ENCODE results near the gene PRR35. TPM values are rescaled to one million over a fixed set of nuclear protein-coding genes. Genes with fewer than 3 reads are reported as not detected.

PRR35 gene
- polyA plus RNA-seq, 1 donor from 2014 or later = not detected

GRCh38 chr16:560701-561412 lies 663 bp downstream of the PRR35 start:
- Histone ChIP-seq H3K79me2 (replicated peaks; ENCODE audit: insufficient read depth, low read length) (no peaks in the 10 kb centered on the region), H3K9ac (ENCODE audit: low read length) (no peak overlapping the region), H3K9me3 (ENCODE audit: low read length) (no peaks in the 10 kb centered on the region), H3F3A (ENCODE audit: insufficient read depth, low read length, poor library complexity, severe bottlenecking) (no peaks in the 10 kb centered on the region), H2AFZ (ENCODE audit: low read depth, low read length) (no peak overlapping the region), H4K20me1 (ENCODE audit: insufficient read depth) (no peaks in the 10 kb centered on the region), H3K9me2 (ENCODE audit: insufficient read depth, low read length) (no peaks in the 10 kb centered on the region), H3K27ac (ENCODE audit: low read length) (no peak overlapping the region), H3K36me3 (ENCODE audit: insufficient read depth, low read length) (no peaks in the 10 kb centered on the region), H3K27me3 (ENCODE audit: insufficient read depth, low read depth, low read length) (peaks cover 39% of the 10 kb centered on the region), H3K4me2 (ENCODE audit: low read length) (no peak overlapping the region), H3K4me3 (ENCODE audit: low read length) (no peak overlapping the region)
- no peak for TF ChIP-seq EZH2 (IDR thresholded peaks at IDR 0.05; ENCODE audit: borderline replicate concordance, insufficient read depth, low read length, poor library complexity, severe bottlenecking)
- TF ChIP-seq TAF1 (IDR thresholded peaks at IDR 0.05; ENCODE audit: low read depth) = no peak
- TF ChIP-seq RAD21 (conservative IDR thresholded peaks at IDR 0.05) = no peak
- no peak for TF ChIP-seq EP300 (conservative IDR thresholded peaks at IDR 0.05; ENCODE audit: poor library complexity, severe bottlenecking)
- no peak for TF ChIP-seq SMC3 (conservative IDR thresholded peaks at IDR 0.05; ENCODE audit: poor library complexity)
- no peak for TF ChIP-seq MXI1 (conservative IDR thresholded peaks at IDR 0.05; ENCODE audit: poor library complexity, severe bottlenecking)
- TF ChIP-seq, protein P1, sequence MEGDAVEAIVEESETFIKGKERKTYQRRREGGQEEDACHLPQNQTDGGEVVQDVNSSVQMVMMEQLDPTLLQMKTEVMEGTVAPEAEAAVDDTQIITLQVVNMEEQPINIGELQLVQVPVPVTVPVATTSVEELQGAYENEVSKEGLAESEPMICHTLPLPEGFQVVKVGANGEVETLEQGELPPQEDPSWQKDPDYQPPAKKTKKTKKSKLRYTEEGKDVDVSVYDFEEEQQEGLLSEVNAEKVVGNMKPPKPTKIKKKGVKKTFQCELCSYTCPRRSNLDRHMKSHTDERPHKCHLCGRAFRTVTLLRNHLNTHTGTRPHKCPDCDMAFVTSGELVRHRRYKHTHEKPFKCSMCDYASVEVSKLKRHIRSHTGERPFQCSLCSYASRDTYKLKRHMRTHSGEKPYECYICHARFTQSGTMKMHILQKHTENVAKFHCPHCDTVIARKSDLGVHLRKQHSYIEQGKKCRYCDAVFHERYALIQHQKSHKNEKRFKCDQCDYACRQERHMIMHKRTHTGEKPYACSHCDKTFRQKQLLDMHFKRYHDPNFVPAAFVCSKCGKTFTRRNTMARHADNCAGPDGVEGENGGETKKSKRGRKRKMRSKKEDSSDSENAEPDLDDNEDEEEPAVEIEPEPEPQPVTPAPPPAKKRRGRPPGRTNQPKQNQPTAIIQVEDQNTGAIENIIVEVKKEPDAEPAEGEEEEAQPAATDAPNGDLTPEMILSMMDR (IDR thresholded peaks at IDR 0.05; ENCODE audit: poor library complexity, severe bottlenecking) = no peak
- no peak for TF ChIP-seq POLR2AphosphoS5 (IDR thresholded peaks at IDR 0.05)
- TF ChIP-seq, protein P2, sequence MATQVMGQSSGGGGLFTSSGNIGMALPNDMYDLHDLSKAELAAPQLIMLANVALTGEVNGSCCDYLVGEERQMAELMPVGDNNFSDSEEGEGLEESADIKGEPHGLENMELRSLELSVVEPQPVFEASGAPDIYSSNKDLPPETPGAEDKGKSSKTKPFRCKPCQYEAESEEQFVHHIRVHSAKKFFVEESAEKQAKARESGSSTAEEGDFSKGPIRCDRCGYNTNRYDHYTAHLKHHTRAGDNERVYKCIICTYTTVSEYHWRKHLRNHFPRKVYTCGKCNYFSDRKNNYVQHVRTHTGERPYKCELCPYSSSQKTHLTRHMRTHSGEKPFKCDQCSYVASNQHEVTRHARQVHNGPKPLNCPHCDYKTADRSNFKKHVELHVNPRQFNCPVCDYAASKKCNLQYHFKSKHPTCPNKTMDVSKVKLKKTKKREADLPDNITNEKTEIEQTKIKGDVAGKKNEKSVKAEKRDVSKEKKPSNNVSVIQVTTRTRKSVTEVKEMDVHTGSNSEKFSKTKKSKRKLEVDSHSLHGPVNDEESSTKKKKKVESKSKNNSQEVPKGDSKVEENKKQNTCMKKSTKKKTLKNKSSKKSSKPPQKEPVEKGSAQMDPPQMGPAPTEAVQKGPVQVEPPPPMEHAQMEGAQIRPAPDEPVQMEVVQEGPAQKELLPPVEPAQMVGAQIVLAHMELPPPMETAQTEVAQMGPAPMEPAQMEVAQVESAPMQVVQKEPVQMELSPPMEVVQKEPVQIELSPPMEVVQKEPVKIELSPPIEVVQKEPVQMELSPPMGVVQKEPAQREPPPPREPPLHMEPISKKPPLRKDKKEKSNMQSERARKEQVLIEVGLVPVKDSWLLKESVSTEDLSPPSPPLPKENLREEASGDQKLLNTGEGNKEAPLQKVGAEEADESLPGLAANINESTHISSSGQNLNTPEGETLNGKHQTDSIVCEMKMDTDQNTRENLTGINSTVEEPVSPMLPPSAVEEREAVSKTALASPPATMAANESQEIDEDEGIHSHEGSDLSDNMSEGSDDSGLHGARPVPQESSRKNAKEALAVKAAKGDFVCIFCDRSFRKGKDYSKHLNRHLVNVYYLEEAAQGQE (IDR thresholded peaks at IDR 0.05; ENCODE audit: borderline replicate concordance) = no peak

DNA sequence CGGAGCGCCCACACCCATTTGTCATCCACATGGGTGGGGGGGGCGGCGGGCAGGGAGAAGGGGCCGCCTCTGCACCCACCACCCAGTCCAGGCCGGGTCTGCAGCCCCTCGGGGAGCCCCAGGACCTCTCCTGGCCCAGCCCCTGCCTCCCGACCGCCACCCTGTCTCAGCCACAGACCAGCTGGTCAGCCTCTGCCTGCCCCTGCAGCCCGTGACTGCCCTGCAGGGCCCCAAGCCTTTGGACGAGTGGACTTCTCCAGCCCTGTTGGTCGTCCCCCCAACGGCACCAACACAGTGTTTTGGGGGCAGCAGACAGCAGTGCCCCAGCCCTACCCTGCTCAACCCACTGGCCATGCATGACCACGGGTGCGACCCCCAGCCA lies 1.2 kb downstream of the PRR35 start:
- H4K20me1 ChIP-seq (ENCODE audit: insufficient read depth) = no peaks in the 10 kb centered on the region
- no peak overlapping the region for H2AFZ ChIP-seq (ENCODE audit: low read depth, low read length)
- no peak overlapping the region for H3K9ac ChIP-seq (ENCODE audit: low read length)
- H3K27me3 ChIP-seq (ENCODE audit: insufficient read depth, low read depth, low read length) = peaks cover 39% of the 10 kb centered on the region
- no peaks in the 10 kb centered on the region for H3K36me3 ChIP-seq (ENCODE audit: insufficient read depth, low read length)
- no peak overlapping the region for H3K27ac ChIP-seq (ENCODE audit: low read length)
- no peak overlapping the region for H3K4me2 ChIP-seq (ENCODE audit: low read length)
- no peaks in the 10 kb centered on the region for H3K79me2 ChIP-seq (replicated peaks; ENCODE audit: insufficient read depth, low read length)
- no peaks in the 10 kb centered on the region for H3F3A ChIP-seq (ENCODE audit: insufficient read depth, low read length, poor library complexity, severe bottlenecking)
- TF ChIP-seq MXI1 (conservative IDR thresholded peaks at IDR 0.05; ENCODE audit: poor library complexity, severe bottlenecking) = no peak
- TF ChIP-seq POLR2AphosphoS5 (IDR thresholded peaks at IDR 0.05) = no peak
- no peak for TF ChIP-seq SMC3 (conservative IDR thresholded peaks at IDR 0.05; ENCODE audit: poor library complexity)
- TF ChIP-seq RAD21 (conservative IDR thresholded peaks at IDR 0.05) = no peak
- TF ChIP-seq, protein P2 (IDR thresholded peaks at IDR 0.05; ENCODE audit: borderline replicate concordance) = no peak
- TF ChIP-seq EZH2 (IDR thresholded peaks at IDR 0.05; ENCODE audit: borderline replicate concordance, insufficient read depth, low read length, poor library complexity, severe bottlenecking) = no peak
- no peak for TF ChIP-seq EP300 (conservative IDR thresholded peaks at IDR 0.05; ENCODE audit: poor library complexity, severe bottlenecking)
- TF ChIP-seq, protein P1 (IDR thresholded peaks at IDR 0.05; ENCODE audit: poor library complexity, severe bottlenecking) = no peak
- no peak for TF ChIP-seq TAF1 (IDR thresholded peaks at IDR 0.05; ENCODE audit: low read depth)
- no peak overlapping the region for H3K4me3 ChIP-seq (ENCODE audit: low read length)
- no peaks in the 10 kb centered on the region for H3K9me2 ChIP-seq (ENCODE audit: insufficient read depth, low read length)
- no peaks in the 10 kb centered on the region for H3K9me3 ChIP-seq (ENCODE audit: low read length)
